Liver (tissue), 9 donors: ENCODE measurements around the gene GLMN. TPM values are rescaled to one million over a fixed set of nuclear protein-coding genes. Genes with fewer than 3 reads are reported as not detected.

Experiments
- DNase-seq: peaks from one replicate; pipeline ENCODE4 v3.0.0-alpha.2; 2017; ENCODE audit warnings: low spot score
- H3K27ac ChIP-seq, 2 donors: one replicate each; pipeline ENCODE4 v1.7.0; 2013; ENCODE audit warnings: inconsistent platforms in 2 of 2, low read length in 2 of 2, control low read depth in 1 of 2, low read depth in 1 of 2, mild to moderate bottlenecking in 1 of 2
- H3K27me3 ChIP-seq, 4 donors: one replicate each; pipeline versions ENCODE4 v1.6.1 to v1.7.0; 2013; ENCODE audit warnings: low read length in 3 of 4, inconsistent platforms in 1 of 4, mild to moderate bottlenecking in 1 of 4, moderate library complexity in 1 of 4; ENCODE audit not compliant: control insufficient read depth in 4 of 4, insufficient read depth in 4 of 4
- H3K36me3 ChIP-seq, 4 donors: one replicate each; pipeline versions ENCODE4 v1.6.1 to v1.7.0; 2013; ENCODE audit warnings: low read length in 3 of 4, mild to moderate bottlenecking in 3 of 4, low read depth in 1 of 4, moderate library complexity in 1 of 4; ENCODE audit not compliant: control insufficient read depth in 4 of 4, insufficient read depth in 3 of 4
- H3K4me1 ChIP-seq, 4 donors: one replicate each; pipeline versions ENCODE4 v1.6.1 to v1.7.0; 2013; ENCODE audit warnings: low read length in 3 of 4, mild to moderate bottlenecking in 3 of 4, moderate library complexity in 1 of 4; ENCODE audit not compliant: control insufficient read depth in 4 of 4, insufficient read depth in 4 of 4
- H3K4me3 ChIP-seq, 3 donors: one replicate each; pipeline versions ENCODE4 v1.6.1 to v1.7.0; 2013; ENCODE audit warnings: low read length in 3 of 3, control low read depth in 1 of 3, low read depth in 1 of 3, mild to moderate bottlenecking in 1 of 3
- H3K9ac ChIP-seq, 2 donors: one replicate each; pipeline ENCODE4 v1.7.0; 2013; ENCODE audit warnings: low read length in 2 of 2, mild to moderate bottlenecking in 2 of 2, moderate library complexity in 2 of 2, control low read depth in 1 of 2, low read depth in 1 of 2
- H3K9me3 ChIP-seq, 4 donors: one replicate each; pipeline versions ENCODE4 v1.6.1 to v1.7.0; 2013; ENCODE audit warnings: low read length in 3 of 4; ENCODE audit not compliant: control insufficient read depth in 4 of 4
- EGR1 ChIP-seq, 2 donors: IDR thresholded peaks; 2 replicates each; pipeline ENCODE4 v1.6.1; 2016 to 2018; ENCODE audit warnings: antibody characterized with exemption in 2 of 2, low read depth in 2 of 2
- GABPA ChIP-seq, 2 donors: IDR thresholded peaks in 1 of 2; conservative IDR thresholded peaks in 1 of 2; 2 replicates each; pipeline ENCODE4 v1.6.1; 2016; ENCODE audit warnings: antibody characterized with exemption in 2 of 2, mild to moderate bottlenecking in 1 of 2, moderate library complexity in 1 of 2
- HNF4A ChIP-seq, 2 donors: conservative IDR thresholded peaks; 2 replicates each; pipeline ENCODE4 v1.6.1; 2016; ENCODE audit warnings: antibody characterized with exemption in 2 of 2, mild to moderate bottlenecking in 2 of 2
- HNF4G ChIP-seq: IDR thresholded peaks from 2 replicates; pipeline ENCODE4 v1.6.1; 2016; ENCODE audit warnings: antibody characterized with exemption
- JUND ChIP-seq, 2 donors: IDR thresholded peaks; 2 replicates each; pipeline ENCODE4 v1.6.1; 2016; ENCODE audit warnings: antibody characterized with exemption in 2 of 2
- NR2F2 ChIP-seq: IDR thresholded peaks from 2 replicates; pipeline ENCODE4 v1.6.1; 2016; ENCODE audit warnings: antibody characterized with exemption
- RAD21 ChIP-seq, 2 donors: IDR thresholded peaks; 2 replicates each; pipeline ENCODE4 v1.6.1; 2016; ENCODE audit warnings: antibody characterized with exemption in 2 of 2, mild to moderate bottlenecking in 2 of 2
- RXRA ChIP-seq, 2 donors: IDR thresholded peaks; 2 replicates each; pipeline ENCODE4 v1.6.1; 2017 to 2018; ENCODE audit warnings: antibody characterized with exemption in 2 of 2, mild to moderate bottlenecking in 1 of 2
- SP1 ChIP-seq: IDR thresholded peaks from 2 replicates; pipeline ENCODE4 v1.6.1; 2018; ENCODE audit warnings: antibody characterized with exemption, mild to moderate bottlenecking
- TAF1 ChIP-seq: conservative IDR thresholded peaks from 2 replicates; pipeline ENCODE4 v1.6.1; 2016; ENCODE audit warnings: antibody characterized with exemption, mild to moderate bottlenecking
- ZBTB33 ChIP-seq: IDR thresholded peaks from 2 replicates; pipeline ENCODE4 v1.6.1; 2016; ENCODE audit warnings: antibody characterized with exemption
- WGBS: extraction: QIAGEN DNeasy Blood & Tissue Kit; methylation state at CpG from one replicate; pipeline ENCODE4 v1.1.7; 2013; 5-methylcytosine and 5-hydroxymethylcytosine counted together
- polyA plus RNA-seq, 2 donors: library from polyadenylated mRNA; stranded (reverse) in 1 of 2; unstranded in 1 of 2; fragments of 200-250 nt in 1 of 2; fragments of >200 nt in 1 of 2; fragmentation: Nextera tagmentation in 1 of 2; extraction: Ambion mirVana in 1 of 2; gene quantifications; one replicate each; pipeline versions ENCODE4 v1.2.1 to v1.2.3, GENCODE V29; 2013 to 2015
- total RNA-seq, 2 donors: library from RNA; depleted of rRNA; stranded (reverse); fragments of >200 nt; gene quantifications; one replicate each; pipeline ENCODE4 v1.2.3, GENCODE V29; 2014
- TF ChIP-seq, protein P1 (sequence below): IDR thresholded peaks from 2 replicates; pipeline ENCODE4 v1.6.1; 2016; ENCODE audit warnings: antibody characterized with exemption
- TF ChIP-seq, protein P2 (sequence below): IDR thresholded peaks from 2 replicates; pipeline ENCODE4 v1.6.1; 2016; ENCODE audit warnings: antibody characterized with exemption
- TF ChIP-seq, protein P3 (sequence below): IDR thresholded peaks from 2 replicates; pipeline ENCODE4 v1.6.1; 2016; ENCODE audit warnings: antibody characterized with exemption, mild to moderate bottlenecking
- donor health status: healthy.
- donor health status: healthy.
- donor health status: healthy.
- donor health status: healthy.
- donor health status: healthy.

Gene GLMN
- total and polyA plus RNA-seq, 4 donors = 1.1 to 3.7 (median 3.2) TPM

GRCh38 chr1:92210701-92211100 is 88.1 kb downstream of the GLMN start:
- H3K27me3 ChIP-seq = no peaks in the 10 kb centered on the region
- no peak for DNase-seq
- H3K9ac ChIP-seq = no peak overlapping the region
- peaks cover 0 to 4% (median 2%) of the 10 kb centered on the region in 4 donors for H3K9me3 ChIP-seq
- H3K4me1 ChIP-seq = no peaks in the 10 kb centered on the region
- no peak overlapping the region for H3K27ac ChIP-seq
- H3K36me3 ChIP-seq = no peaks in the 10 kb centered on the region
- no peak overlapping the region for H3K4me3 ChIP-seq
- 69% methylated on average over 2 of the region's 2 CpGs for WGBS
- TF ChIP-seq TAF1 (no peak), HNF4G (no peak), HNF4A (conservative IDR thresholded peaks at IDR 0.05) (no peak), EGR1 (IDR thresholded peaks at IDR 0.05; ENCODE audit: low read depth in 2 of 2) (no peak), ZBTB33 (no peak), RAD21 (IDR thresholded peaks at IDR 0.05) (no peak), JUND (IDR thresholded peaks at IDR 0.05) (no peak), SP1 (no peak)
- TF ChIP-seq, protein P1, sequence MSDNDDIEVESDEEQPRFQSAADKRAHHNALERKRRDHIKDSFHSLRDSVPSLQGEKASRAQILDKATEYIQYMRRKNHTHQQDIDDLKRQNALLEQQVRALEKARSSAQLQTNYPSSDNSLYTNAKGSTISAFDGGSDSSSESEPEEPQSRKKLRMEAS = no peak
- TF ChIP-seq, protein P2, sequence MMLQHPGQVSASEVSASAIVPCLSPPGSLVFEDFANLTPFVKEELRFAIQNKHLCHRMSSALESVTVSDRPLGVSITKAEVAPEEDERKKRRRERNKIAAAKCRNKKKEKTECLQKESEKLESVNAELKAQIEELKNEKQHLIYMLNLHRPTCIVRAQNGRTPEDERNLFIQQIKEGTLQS = no peak
- TF ChIP-seq, protein P3, sequence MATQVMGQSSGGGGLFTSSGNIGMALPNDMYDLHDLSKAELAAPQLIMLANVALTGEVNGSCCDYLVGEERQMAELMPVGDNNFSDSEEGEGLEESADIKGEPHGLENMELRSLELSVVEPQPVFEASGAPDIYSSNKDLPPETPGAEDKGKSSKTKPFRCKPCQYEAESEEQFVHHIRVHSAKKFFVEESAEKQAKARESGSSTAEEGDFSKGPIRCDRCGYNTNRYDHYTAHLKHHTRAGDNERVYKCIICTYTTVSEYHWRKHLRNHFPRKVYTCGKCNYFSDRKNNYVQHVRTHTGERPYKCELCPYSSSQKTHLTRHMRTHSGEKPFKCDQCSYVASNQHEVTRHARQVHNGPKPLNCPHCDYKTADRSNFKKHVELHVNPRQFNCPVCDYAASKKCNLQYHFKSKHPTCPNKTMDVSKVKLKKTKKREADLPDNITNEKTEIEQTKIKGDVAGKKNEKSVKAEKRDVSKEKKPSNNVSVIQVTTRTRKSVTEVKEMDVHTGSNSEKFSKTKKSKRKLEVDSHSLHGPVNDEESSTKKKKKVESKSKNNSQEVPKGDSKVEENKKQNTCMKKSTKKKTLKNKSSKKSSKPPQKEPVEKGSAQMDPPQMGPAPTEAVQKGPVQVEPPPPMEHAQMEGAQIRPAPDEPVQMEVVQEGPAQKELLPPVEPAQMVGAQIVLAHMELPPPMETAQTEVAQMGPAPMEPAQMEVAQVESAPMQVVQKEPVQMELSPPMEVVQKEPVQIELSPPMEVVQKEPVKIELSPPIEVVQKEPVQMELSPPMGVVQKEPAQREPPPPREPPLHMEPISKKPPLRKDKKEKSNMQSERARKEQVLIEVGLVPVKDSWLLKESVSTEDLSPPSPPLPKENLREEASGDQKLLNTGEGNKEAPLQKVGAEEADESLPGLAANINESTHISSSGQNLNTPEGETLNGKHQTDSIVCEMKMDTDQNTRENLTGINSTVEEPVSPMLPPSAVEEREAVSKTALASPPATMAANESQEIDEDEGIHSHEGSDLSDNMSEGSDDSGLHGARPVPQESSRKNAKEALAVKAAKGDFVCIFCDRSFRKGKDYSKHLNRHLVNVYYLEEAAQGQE = no peak

DNA sequence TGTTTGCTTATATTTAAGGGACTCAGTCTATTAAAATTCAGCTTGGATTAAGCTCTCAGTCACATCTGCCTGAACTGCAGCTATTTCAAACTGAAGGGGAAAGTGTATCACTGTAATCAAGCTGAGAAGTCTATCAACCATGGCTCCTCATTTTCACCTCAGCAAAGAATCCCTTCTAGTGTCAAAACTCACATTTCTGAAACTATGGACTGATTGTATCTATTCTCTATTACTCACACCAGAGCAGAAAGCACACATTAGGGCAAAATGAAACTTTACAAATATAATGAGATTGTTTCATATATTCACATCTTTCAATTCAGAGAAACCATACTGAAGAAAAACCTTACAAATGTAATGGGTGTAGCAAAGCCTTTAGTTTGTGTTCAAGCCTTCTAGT is 95.7 kb downstream of the GLMN start:
- Histone ChIP-seq H3K9ac (no peak overlapping the region), H3K4me1 (no peaks in the 10 kb centered on the region), H3K4me3 (no peak overlapping the region), H3K36me3 (no peaks in the 10 kb centered on the region), H3K27ac (no peak overlapping the region), H3K9me3 (peaks cover 0 to 4% (median 2%) of the 10 kb centered on the region in 4 donors), H3K27me3 (no peaks in the 10 kb centered on the region)
- TF ChIP-seq HNF4G (no peak), RXRA (IDR thresholded peaks at IDR 0.05) (no peak), EGR1 (IDR thresholded peaks at IDR 0.05; ENCODE audit: low read depth in 2 of 2) (no peak), HNF4A (conservative IDR thresholded peaks at IDR 0.05) (no peak), GABPA (IDR thresholded peaks at IDR 0.05 in 1 of 2, conservative IDR thresholded peaks at IDR 0.05 in 1 of 2) (no peak), TAF1 (no peak), SP1 (no peak), JUND (IDR thresholded peaks at IDR 0.05) (no peak), NR2F2 (no peak)
- TF ChIP-seq, protein P3 = no peak
- no peak for DNase-seq
